HUES64 (cell line): Measurements from ENCODE around the gene GAS7.
"Not testable (repeated sequence)": the region's sequence is repeated elsewhere in the genome, so short reads cannot be mapped to it uniquely, and the experiment has no call there.

ENCODE experiments used
- H3K27ac ChIP-seq: 2 replicates; pipeline ENCODE4 v1.7.0; 2013; ENCODE audit warnings: low read depth, low read length, inconsistent platforms
- H3K27me3 ChIP-seq: 2 replicates; pipeline ENCODE4 v1.6.1; 2013; ENCODE audit warnings: mild to moderate bottlenecking, low read length; ENCODE audit not compliant: insufficient read depth
- H3K36me3 ChIP-seq: 2 replicates; pipeline ENCODE4 v1.6.1; 2013; ENCODE audit warnings: mild to moderate bottlenecking, low read length; ENCODE audit not compliant: insufficient read depth
- H3K4me1 ChIP-seq: 2 replicates; pipeline ENCODE4 v1.6.1; 2013; ENCODE audit warnings: mild to moderate bottlenecking, low read length, moderate library complexity; ENCODE audit not compliant: insufficient read depth
- H3K4me3 ChIP-seq: 2 replicates; pipeline ENCODE4 v1.5.1; 2013; ENCODE audit warnings: mild to moderate bottlenecking, low read length, moderate library complexity
- H3K9ac ChIP-seq: 2 replicates; pipeline ENCODE4 v1.6.1; 2013; ENCODE audit warnings: mild to moderate bottlenecking, low read depth, low read length
- H3K9me3 ChIP-seq: 2 replicates; pipeline ENCODE4 v1.6.1; 2013; ENCODE audit warnings: low read depth, low read length; ENCODE audit not compliant: insufficient read depth
- WGBS: fragments of 150-250, 120-280 bp; methylation state at CpG from one replicate; pipeline ENCODE4 v1.1.7; 2013; ENCODE audit warnings: missing lambda C conversion rate; 5-methylcytosine and 5-hydroxymethylcytosine counted together

GAS7 gene

GRCh38 chr17:10016958-10017570 is 181.3 kb downstream of the GAS7 start:
- 96% methylated on average over 14 of the region's 14 CpGs for WGBS
- H3K27ac ChIP-seq, H3K4me3 ChIP-seq, H3K27me3 ChIP-seq, H3K9me3 ChIP-seq, H3K36me3 ChIP-seq, H3K9ac ChIP-seq: not testable (repeated sequence)
- peaks cover 12% of the 10 kb centered on the region for H3K4me1 ChIP-seq

DNA sequence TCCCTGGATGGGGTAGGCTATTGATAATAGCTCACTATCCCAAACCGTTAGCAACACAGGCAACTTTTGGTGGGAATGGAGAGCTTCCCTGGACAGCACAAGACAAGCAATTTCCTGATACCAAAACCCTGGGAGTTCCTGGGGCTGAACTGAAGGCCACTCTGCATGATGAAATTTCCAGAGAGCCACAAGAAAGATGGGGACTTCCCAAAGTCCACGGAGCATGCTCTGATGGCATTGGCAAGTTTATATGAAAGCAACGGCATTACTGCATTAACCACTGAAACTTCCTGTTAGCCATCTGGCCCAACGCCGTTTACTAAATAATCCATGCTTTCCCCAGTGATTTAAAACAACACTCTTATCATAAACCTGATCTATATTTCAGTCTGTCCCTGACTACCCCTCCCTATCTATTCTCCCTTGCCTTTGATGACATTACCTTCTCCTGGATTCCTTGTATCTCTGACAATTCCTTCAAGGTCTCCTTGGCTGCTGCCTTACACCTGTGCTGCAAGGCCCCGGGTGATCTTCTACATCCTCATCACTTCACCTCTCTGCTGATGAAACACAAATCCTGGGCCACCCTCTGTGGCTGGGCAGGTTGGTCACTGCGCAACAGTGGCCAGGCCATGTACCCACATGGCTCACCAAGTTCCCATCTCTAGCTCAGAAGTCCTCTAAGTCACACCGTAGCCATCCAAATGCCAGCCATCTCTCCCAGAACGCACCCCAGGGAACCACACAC is 184.9 kb downstream of the GAS7 start:
- H3K27me3 ChIP-seq, result no peaks in the 10 kb centered on the region
- no peaks in the 10 kb centered on the region for H3K36me3 ChIP-seq
- H3K4me3 ChIP-seq, result no peak overlapping the region
- 93% methylated on average over 9 of the region's 9 CpGs for WGBS
- H3K9me3 ChIP-seq, result no peaks in the 10 kb centered on the region
- H3K4me1 ChIP-seq, result peaks cover 12% of the 10 kb centered on the region
- H3K9ac ChIP-seq, result no peak overlapping the region
- H3K27ac ChIP-seq, result no peak overlapping the region

GRCh38 chr17:10010752-10011151 is 187.7 kb downstream of the GAS7 start:
- H3K27ac ChIP-seq, result no peak overlapping the region
- H3K9ac ChIP-seq, result no peak overlapping the region
- peaks cover 10% of the 10 kb centered on the region for H3K4me1 ChIP-seq
- H3K27me3 ChIP-seq, result no peaks in the 10 kb centered on the region
- no peaks in the 10 kb centered on the region for H3K36me3 ChIP-seq
- H3K9me3 ChIP-seq, result no peaks in the 10 kb centered on the region
- WGBS, result 100% methylated on average over 2 of the region's 2 CpGs
- H3K4me3 ChIP-seq, result no peak overlapping the region

- no peaks in the 10 kb centered on the region for H3K4me1 ChIP-seq
- no peak overlapping the region for H3K27ac ChIP-seq
- H3K27me3 ChIP-seq, result no peaks in the 10 kb centered on the region
- H3K9ac ChIP-seq, result no peak overlapping the region
- no peaks in the 10 kb centered on the region for H3K9me3 ChIP-seq
- H3K36me3 ChIP-seq, result no peaks in the 10 kb centered on the region
- 94% methylated on average over 7 of the region's 7 CpGs for WGBS
- H3K4me3 ChIP-seq, result no peak overlapping the region
These were observed 194.7 kb downstream of the GAS7 start for GRCh38 chr17:10003705-10004104.

GRCh38 chr17:10002567-10003360 is 195.6 kb downstream of the GAS7 start:
- WGBS, result 95% methylated on average over 6 of the region's 8 CpGs
- H3K9ac ChIP-seq, H3K36me3 ChIP-seq, H3K4me3 ChIP-seq, H3K27ac ChIP-seq, H3K27me3 ChIP-seq, H3K4me1 ChIP-seq, H3K9me3 ChIP-seq: not testable (repeated sequence)

GRCh38 chr17:10001306-10001873 is 197.0 kb downstream of the GAS7 start:
- no peak overlapping the region for H3K4me3 ChIP-seq
- no peaks in the 10 kb centered on the region for H3K4me1 ChIP-seq
- H3K9ac ChIP-seq, result no peak overlapping the region
- no peak overlapping the region for H3K27ac ChIP-seq
- H3K36me3 ChIP-seq, result no peaks in the 10 kb centered on the region
- H3K27me3 ChIP-seq, result no peaks in the 10 kb centered on the region
- 98% methylated on average over 5 of the region's 6 CpGs for WGBS
- no peaks in the 10 kb centered on the region for H3K9me3 ChIP-seq

DNA sequence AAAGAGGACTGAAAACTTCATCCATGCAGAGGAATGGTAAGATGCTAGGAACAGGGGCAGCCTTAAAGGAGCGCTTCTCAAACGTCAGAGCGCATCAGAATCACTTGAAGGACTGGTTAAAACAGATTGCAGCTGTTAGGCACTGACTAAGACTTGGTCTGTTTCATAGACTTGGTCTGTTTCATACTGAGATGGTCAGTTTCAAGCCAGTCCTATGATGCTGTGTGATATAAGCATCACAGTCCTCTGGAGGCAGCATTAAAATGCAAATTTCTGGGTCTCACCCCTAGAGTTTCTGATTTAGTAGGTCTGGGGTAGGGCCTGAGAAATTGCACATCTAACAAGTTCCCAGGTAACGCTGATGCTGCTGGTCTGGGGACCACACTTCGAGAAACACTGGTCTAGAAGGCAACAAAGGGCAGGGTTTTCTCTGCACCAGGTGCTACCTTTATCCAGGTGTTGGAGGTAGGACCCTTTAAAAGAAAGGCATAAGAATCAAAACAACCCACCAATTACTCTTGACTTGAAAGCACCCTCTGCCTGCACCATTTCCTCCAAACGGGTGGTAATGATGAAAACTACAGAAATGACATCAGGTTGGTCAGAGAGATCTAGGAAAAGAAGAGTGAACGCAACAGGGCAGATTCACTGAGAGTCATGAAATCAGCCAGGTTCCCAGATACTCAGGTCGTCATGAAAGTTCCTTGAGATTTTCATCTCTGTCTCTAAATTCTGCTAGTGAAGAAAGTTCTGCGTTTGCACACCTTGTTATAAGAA is 198.3 kb downstream of the GAS7 start:
- no peaks in the 10 kb centered on the region for H3K9me3 ChIP-seq
- no peak overlapping the region for H3K4me3 ChIP-seq
- no peaks in the 10 kb centered on the region for H3K4me1 ChIP-seq
- H3K27ac ChIP-seq, result no peak overlapping the region
- H3K27me3 ChIP-seq, result no peaks in the 10 kb centered on the region
- no peak overlapping the region for H3K9ac ChIP-seq
- WGBS, result 92% methylated on average over 9 of the region's 9 CpGs
- H3K36me3 ChIP-seq, result no peaks in the 10 kb centered on the region

DNA sequence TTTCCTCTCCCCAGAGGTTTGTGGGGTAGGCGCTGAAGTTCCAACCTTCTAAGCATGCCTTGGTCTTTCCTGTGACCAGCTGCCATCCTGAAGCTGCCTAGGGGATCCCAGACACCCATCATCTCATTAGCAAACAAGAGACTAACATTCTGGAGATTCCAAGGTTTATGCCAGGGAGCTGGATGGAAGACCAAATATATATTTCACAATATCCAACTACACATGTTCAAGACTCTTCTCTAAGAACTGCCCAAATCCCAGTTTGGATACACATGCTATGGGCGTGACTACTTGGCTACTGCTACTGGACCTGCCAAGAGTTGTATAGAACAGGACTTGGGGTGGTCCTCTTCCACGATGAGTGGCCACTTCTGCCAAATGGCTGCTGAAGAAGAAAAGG is 200.3 kb downstream of the GAS7 start:
- H3K27ac ChIP-seq, result no peak overlapping the region
- WGBS, result 92% methylated on average over 3 of the region's 3 CpGs
- H3K9ac ChIP-seq, result no peak overlapping the region
- H3K27me3 ChIP-seq, result no peaks in the 10 kb centered on the region
- no peak overlapping the region for H3K4me3 ChIP-seq
- H3K9me3 ChIP-seq, result no peaks in the 10 kb centered on the region
- no peaks in the 10 kb centered on the region for H3K36me3 ChIP-seq
- no peaks in the 10 kb centered on the region for H3K4me1 ChIP-seq

GRCh38 chr17:9994761-9995160 is 203.6 kb downstream of the GAS7 start:
- WGBS, result 83% methylated on average over 4 of the region's 4 CpGs
- Histone ChIP-seq H3K27me3 (no peaks in the 10 kb centered on the region), H3K9ac (no peak overlapping the region)

DNA sequence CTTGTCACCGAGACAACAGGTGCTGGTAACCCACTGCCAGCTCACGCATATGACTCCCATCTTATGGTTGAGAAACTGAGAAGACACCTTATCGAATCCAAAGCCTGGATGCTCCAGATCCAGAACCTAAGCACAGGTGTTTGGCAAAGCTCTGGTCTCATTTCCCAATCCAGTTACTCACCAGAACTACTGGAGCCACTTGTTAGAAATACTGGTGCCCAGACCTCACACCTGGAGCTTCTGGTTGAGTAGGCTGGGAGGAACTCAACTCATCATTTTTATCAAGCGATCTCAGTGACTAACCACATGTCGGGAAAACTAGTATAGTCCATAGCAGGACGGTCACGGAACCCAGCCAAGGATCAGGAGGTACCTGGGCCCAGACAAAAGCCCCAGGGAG is 206.6 kb downstream of the GAS7 start:
- no peaks in the 10 kb centered on the region for H3K9me3 ChIP-seq
- H3K36me3 ChIP-seq, result no peaks in the 10 kb centered on the region
- H3K27ac ChIP-seq, result no peak overlapping the region
- H3K4me1 ChIP-seq, result no peaks in the 10 kb centered on the region
- no peak overlapping the region for H3K4me3 ChIP-seq
- 99% methylated on average over 7 of the region's 7 CpGs for WGBS
- no peak overlapping the region for H3K9ac ChIP-seq
- no peaks in the 10 kb centered on the region for H3K27me3 ChIP-seq

More at GRCh38 chr17:9994761-9995160, 203.6 kb downstream of the GAS7 start:
- Histone ChIP-seq H3K4me1 (no peaks in the 10 kb centered on the region), H3K4me3 (no peak overlapping the region), H3K36me3 (no peaks in the 10 kb centered on the region), H3K27ac (no peak overlapping the region), H3K9me3 (no peaks in the 10 kb centered on the region)
